Left ventricle myocardium inferior (tissue), 1 donor: Measurements from ENCODE around the gene PRTG. TPM values are rescaled to one million over a fixed set of nuclear protein-coding genes. Genes with fewer than 3 reads are reported as not detected.
A peak's percentile ranks its signal among the peaks of the same experiment; 100 is the strongest.
"Not testable (repeated sequence)": the region's sequence is repeated elsewhere in the genome, so short reads cannot be mapped to it uniquely, and the experiment has no call there.

ENCODE experiments used
- DNase-seq: peaks from one replicate; pipeline ENCODE4 v3.0.0-alpha.2; 2020
- H3K27ac ChIP-seq: fragments of 200-600 bp; replicated peaks from 2 replicates; pipeline ENCODE4 v1.8.0; 2021
- H3K27me3 ChIP-seq: fragments of 200-600 bp; 2 replicates; pipeline ENCODE4 v1.8.0; 2021; ENCODE audit warnings: low read depth
- H3K36me3 ChIP-seq: fragments of 200-600 bp; 2 replicates; pipeline ENCODE4 v1.8.0; 2021
- H3K4me1 ChIP-seq: fragments of 200-600 bp; 2 replicates; pipeline ENCODE4 v1.8.0; 2021
- H3K4me3 ChIP-seq: fragments of 200-600 bp; 2 replicates; pipeline ENCODE4 v1.8.0; 2021; ENCODE audit warnings: mild to moderate bottlenecking, moderate library complexity
- H3K9me3 ChIP-seq: fragments of 200-600 bp; replicated peaks from 2 replicates; pipeline ENCODE4 v1.8.0; 2021
- intact Hi-C: fragments of 100-400 bp; cut with micrococcal nuclease; formaldehyde crosslinking; loops from one replicate; pipeline ENCODE4 v1.11.0; 2022
- long read RNA-seq: library from polyadenylated mRNA; unstranded; transcript quantifications from one replicate; pipeline ENCODE4 v2.0.0, GENCODE V29; 2021
- total RNA-seq: library from RNA; stranded (reverse); fragmentation: NEBNext Ultra II Directional; extraction: Animal tissue kit (Norgen Biotek cat#: 25700); gene quantifications from one replicate; pipeline ENCODE4 v1.2.1, GENCODE V29; 2021
- TF ChIP-seq, protein P1 (sequence below): fragments of 200-600 bp; IDR thresholded peaks from 2 replicates; pipeline ENCODE4 v1.8.0; 2021; ENCODE audit warnings: antibody characterized with exemption, mild to moderate bottlenecking, borderline replicate concordance
- donor health status: DM: no; HTN: yes; CAD: no; lungs with severe emphysema.

The PRTG gene, protein sequence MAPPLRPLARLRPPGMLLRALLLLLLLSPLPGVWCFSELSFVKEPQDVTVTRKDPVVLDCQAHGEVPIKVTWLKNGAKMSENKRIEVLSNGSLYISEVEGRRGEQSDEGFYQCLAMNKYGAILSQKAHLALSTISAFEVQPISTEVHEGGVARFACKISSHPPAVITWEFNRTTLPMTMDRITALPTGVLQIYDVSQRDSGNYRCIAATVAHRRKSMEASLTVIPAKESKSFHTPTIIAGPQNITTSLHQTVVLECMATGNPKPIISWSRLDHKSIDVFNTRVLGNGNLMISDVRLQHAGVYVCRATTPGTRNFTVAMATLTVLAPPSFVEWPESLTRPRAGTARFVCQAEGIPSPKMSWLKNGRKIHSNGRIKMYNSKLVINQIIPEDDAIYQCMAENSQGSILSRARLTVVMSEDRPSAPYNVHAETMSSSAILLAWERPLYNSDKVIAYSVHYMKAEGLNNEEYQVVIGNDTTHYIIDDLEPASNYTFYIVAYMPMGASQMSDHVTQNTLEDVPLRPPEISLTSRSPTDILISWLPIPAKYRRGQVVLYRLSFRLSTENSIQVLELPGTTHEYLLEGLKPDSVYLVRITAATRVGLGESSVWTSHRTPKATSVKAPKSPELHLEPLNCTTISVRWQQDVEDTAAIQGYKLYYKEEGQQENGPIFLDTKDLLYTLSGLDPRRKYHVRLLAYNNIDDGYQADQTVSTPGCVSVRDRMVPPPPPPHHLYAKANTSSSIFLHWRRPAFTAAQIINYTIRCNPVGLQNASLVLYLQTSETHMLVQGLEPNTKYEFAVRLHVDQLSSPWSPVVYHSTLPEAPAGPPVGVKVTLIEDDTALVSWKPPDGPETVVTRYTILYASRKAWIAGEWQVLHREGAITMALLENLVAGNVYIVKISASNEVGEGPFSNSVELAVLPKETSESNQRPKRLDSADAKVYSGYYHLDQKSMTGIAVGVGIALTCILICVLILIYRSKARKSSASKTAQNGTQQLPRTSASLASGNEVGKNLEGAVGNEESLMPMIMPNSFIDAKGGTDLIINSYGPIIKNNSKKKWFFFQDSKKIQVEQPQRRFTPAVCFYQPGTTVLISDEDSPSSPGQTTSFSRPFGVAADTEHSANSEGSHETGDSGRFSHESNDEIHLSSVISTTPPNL
- total RNA-seq, result 0.69 TPM
- long read RNA-seq, partial matches to known transcripts, result 1 of 1 reads
- long read RNA-seq, other reads (novel, unspliced or antisense), result 0 of 1 reads

GRCh38 chr15:55742927-55743728 is at the start of gene PRTG:
Gene PRTG (minus strand): TSS chr15:55743152. CDS start chr15:55742931, 221 bp downstream.
- Histone ChIP-seq H3K9me3 (no peaks in the 10 kb centered on the region), H3K4me1 (peaks cover 23% of the 10 kb centered on the region), H3K27ac (peak within 1 kb of the TSS; percentile 84), H3K4me3 (peak within 1 kb of the TSS; percentile 74), H3K27me3 (peaks cover 47% of the 10 kb centered on the region), H3K36me3 (no peaks in the 10 kb centered on the region)
- TF ChIP-seq, protein P1, sequence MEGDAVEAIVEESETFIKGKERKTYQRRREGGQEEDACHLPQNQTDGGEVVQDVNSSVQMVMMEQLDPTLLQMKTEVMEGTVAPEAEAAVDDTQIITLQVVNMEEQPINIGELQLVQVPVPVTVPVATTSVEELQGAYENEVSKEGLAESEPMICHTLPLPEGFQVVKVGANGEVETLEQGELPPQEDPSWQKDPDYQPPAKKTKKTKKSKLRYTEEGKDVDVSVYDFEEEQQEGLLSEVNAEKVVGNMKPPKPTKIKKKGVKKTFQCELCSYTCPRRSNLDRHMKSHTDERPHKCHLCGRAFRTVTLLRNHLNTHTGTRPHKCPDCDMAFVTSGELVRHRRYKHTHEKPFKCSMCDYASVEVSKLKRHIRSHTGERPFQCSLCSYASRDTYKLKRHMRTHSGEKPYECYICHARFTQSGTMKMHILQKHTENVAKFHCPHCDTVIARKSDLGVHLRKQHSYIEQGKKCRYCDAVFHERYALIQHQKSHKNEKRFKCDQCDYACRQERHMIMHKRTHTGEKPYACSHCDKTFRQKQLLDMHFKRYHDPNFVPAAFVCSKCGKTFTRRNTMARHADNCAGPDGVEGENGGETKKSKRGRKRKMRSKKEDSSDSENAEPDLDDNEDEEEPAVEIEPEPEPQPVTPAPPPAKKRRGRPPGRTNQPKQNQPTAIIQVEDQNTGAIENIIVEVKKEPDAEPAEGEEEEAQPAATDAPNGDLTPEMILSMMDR, result no peak
- intact Hi-C loops, result no loop called here
- DNase-seq, result peak; percentile 81

GRCh38 chr15:55791551-55792400 is 48.8 kb upstream of the PRTG start:
- intact Hi-C loops, result no loop called here
- H3K4me1 ChIP-seq, result no peaks in the 10 kb centered on the region
- H3K4me3 ChIP-seq, result no peak overlapping the region
- H3K27me3 ChIP-seq, result no peaks in the 10 kb centered on the region
- H3K36me3 ChIP-seq, result no peaks in the 10 kb centered on the region
- TF ChIP-seq, protein P1, result no peak
- no peaks in the 10 kb centered on the region for H3K9me3 ChIP-seq
- H3K27ac ChIP-seq, result no peak overlapping the region
- DNase-seq, result no peak

- TF ChIP-seq, protein P1, result peak; percentile 64
- Histone ChIP-seq H3K4me1 (no peaks in the 10 kb centered on the region), H3K27ac (no peak overlapping the region), H3K9me3 (no peaks in the 10 kb centered on the region), H3K4me3 (no peak overlapping the region), H3K27me3 (peaks cover 3% of the 10 kb centered on the region), H3K36me3 (no peaks in the 10 kb centered on the region)
- peak; percentile 20 for DNase-seq
- intact Hi-C loops, result no loop called here
Observed at GRCh38 chr15:55789066-55789660, 46.2 kb upstream of the PRTG start.

GRCh38 chr15:55786341-55786740 is 43.4 kb upstream of the PRTG start:
- Histone ChIP-seq H3K27me3 (peaks cover 3% of the 10 kb centered on the region), H3K36me3 (no peaks in the 10 kb centered on the region), H3K9me3 (peaks cover 3% of the 10 kb centered on the region), H3K4me3 (no peak overlapping the region), H3K27ac (no peak overlapping the region), H3K4me1 (no peaks in the 10 kb centered on the region)
- intact Hi-C loops, result no loop called here
- TF ChIP-seq, protein P1, result no peak
- no peak for DNase-seq

- intact Hi-C loops, H3K36me3 ChIP-seq, H3K27ac ChIP-seq, H3K4me3 ChIP-seq, H3K27me3 ChIP-seq, H3K9me3 ChIP-seq, H3K4me1 ChIP-seq, DNase-seq: not testable (repeated sequence)
Observed at GRCh38 chr15:55785593-55785992, 42.6 kb upstream of the PRTG start.
